ENCODE measurements around the gene IGIP.

DNA sequence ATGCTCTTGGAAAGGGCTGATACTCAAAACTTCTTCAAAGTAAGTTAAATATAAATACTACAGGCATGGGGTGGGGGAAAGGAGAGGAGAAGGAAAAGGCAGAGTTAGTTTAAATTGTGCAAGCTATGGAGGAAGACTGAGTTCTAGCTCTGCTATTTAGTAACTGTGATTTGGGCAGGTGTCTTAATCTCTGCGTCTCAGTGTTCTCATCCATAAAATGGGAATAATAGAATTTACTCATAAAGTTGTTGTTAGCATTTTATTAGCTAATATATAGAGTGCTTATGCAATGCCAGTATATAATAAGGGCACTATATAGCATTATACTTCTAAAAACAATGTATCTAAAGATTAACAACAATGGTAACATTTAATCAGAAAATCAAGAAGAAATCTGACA lies 24.6 kb upstream of the IGIP start:
- TF ChIP-seq MYC (IDR thresholded peaks at IDR 0.05; ENCODE audit: low read depth, low read length): no peak
- TF ChIP-seq, protein P1, sequence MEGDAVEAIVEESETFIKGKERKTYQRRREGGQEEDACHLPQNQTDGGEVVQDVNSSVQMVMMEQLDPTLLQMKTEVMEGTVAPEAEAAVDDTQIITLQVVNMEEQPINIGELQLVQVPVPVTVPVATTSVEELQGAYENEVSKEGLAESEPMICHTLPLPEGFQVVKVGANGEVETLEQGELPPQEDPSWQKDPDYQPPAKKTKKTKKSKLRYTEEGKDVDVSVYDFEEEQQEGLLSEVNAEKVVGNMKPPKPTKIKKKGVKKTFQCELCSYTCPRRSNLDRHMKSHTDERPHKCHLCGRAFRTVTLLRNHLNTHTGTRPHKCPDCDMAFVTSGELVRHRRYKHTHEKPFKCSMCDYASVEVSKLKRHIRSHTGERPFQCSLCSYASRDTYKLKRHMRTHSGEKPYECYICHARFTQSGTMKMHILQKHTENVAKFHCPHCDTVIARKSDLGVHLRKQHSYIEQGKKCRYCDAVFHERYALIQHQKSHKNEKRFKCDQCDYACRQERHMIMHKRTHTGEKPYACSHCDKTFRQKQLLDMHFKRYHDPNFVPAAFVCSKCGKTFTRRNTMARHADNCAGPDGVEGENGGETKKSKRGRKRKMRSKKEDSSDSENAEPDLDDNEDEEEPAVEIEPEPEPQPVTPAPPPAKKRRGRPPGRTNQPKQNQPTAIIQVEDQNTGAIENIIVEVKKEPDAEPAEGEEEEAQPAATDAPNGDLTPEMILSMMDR (IDR thresholded peaks at IDR 0.05; ENCODE audit: low read depth, low read length): no peak
- no peak for TF ChIP-seq POLR2A (IDR thresholded peaks at IDR 0.05; ENCODE audit: extremely low read depth, insufficient read length)

Data from NB4 (cell line).